H9 (cell line): ENCODE data around the gene SRPK3. TPM values are rescaled to one million over a fixed set of nuclear protein-coding genes. Genes with fewer than 3 reads are reported as not detected.

ENCODE experiments used
- DNase-seq: peaks from one replicate; pipeline ENCODE4 v3.0.0-alpha.2; 2017
- H2AFZ ChIP-seq: one replicate; pipeline ENCODE4 v1.6.1; 2013; ENCODE audit warnings: mild to moderate bottlenecking, low read length, control low read depth, moderate library complexity
- H2AK5ac ChIP-seq: 2 replicates; pipeline ENCODE4 v1.6.1; 2013; ENCODE audit warnings: low read length, control low read depth, mixed read lengths; ENCODE audit not compliant: insufficient read length
- H2BK120ac ChIP-seq: one replicate; pipeline ENCODE4 v1.6.1; 2013; ENCODE audit warnings: low read depth, mild to moderate bottlenecking, low read length, control low read depth, inconsistent platforms; ENCODE audit not compliant: poor library complexity, severe bottlenecking
- H2BK12ac ChIP-seq: 2 replicates; pipeline ENCODE4 v1.6.1; 2013; ENCODE audit warnings: low read length, control low read depth, mixed read lengths, low read depth; ENCODE audit not compliant: insufficient read length
- H2BK15ac ChIP-seq: 2 replicates; pipeline ENCODE4 v1.6.1; 2013; ENCODE audit warnings: low read depth, low read length, control low read depth
- H2BK20ac ChIP-seq: one replicate; pipeline ENCODE4 v1.6.1; 2013; ENCODE audit warnings: low read depth, mild to moderate bottlenecking, low read length, control low read depth, inconsistent platforms; ENCODE audit not compliant: poor library complexity, severe bottlenecking
- H2BK5ac ChIP-seq: 2 replicates; pipeline ENCODE4 v1.6.1; 2013; ENCODE audit warnings: low read length, control low read depth, mixed read lengths; ENCODE audit not compliant: insufficient read length
- H3K14ac ChIP-seq: 2 replicates; pipeline ENCODE4 v1.6.1; 2013; ENCODE audit warnings: low read length, control low read depth; ENCODE audit not compliant: insufficient read depth
- H3K18ac ChIP-seq: 2 replicates; pipeline ENCODE4 v1.6.1; 2013; ENCODE audit warnings: low read depth, mild to moderate bottlenecking, mixed read lengths, low read length, control low read depth; ENCODE audit not compliant: insufficient read length
- H3K23ac ChIP-seq: 2 replicates; pipeline ENCODE4 v1.6.1; 2013; ENCODE audit warnings: low read length, control low read depth, mixed read lengths, low read depth; ENCODE audit not compliant: insufficient read length
- H3K23me2 ChIP-seq: 2 replicates; pipeline ENCODE4 v1.6.1; 2013; ENCODE audit warnings: low read depth, mild to moderate bottlenecking, mixed read lengths, low read length, control low read depth; ENCODE audit not compliant: insufficient read length, poor library complexity, severe bottlenecking
- H3K27ac ChIP-seq: 2 replicates; pipeline ENCODE4 v1.5.1; 2013; ENCODE audit warnings: low read length, control low read depth, mixed read lengths, low read depth; ENCODE audit not compliant: insufficient read length
- H3K27me3 ChIP-seq: 2 replicates; pipeline ENCODE4 v1.6.1; 2013; ENCODE audit warnings: low read length, control low read depth, inconsistent platforms; ENCODE audit not compliant: insufficient read depth
- H3K4ac ChIP-seq: 2 replicates; pipeline ENCODE4 v1.6.1; 2013; ENCODE audit warnings: low read depth, mild to moderate bottlenecking, control low read depth, inconsistent platforms, low read length, moderate library complexity
- H3K4me1 ChIP-seq: 2 replicates; pipeline ENCODE4 v1.6.1; 2013; ENCODE audit warnings: low read length, control low read depth, inconsistent platforms; ENCODE audit not compliant: insufficient read depth
- H3K4me2 ChIP-seq: 2 replicates; pipeline ENCODE4 v1.6.1; 2013; ENCODE audit warnings: low read length, control low read depth, mixed read lengths; ENCODE audit not compliant: insufficient read length, insufficient read depth
- H3K56ac ChIP-seq: 2 replicates; pipeline ENCODE4 v1.6.1; 2013; ENCODE audit warnings: low read depth, mild to moderate bottlenecking, mixed read lengths, low read length, control low read depth; ENCODE audit not compliant: insufficient read length
- H3K79me1 ChIP-seq: 2 replicates; pipeline ENCODE4 v1.6.1; 2013; ENCODE audit warnings: low read depth, mild to moderate bottlenecking, moderate library complexity, low read length, control low read depth, inconsistent platforms; ENCODE audit not compliant: insufficient read depth, poor library complexity, severe bottlenecking
- H3K79me2 ChIP-seq: 2 replicates; pipeline ENCODE4 v1.6.1; 2013; ENCODE audit warnings: low read length, control low read depth, inconsistent platforms; ENCODE audit not compliant: insufficient read depth
- H3K9ac ChIP-seq: 2 replicates; pipeline ENCODE4 v1.6.1; 2013; ENCODE audit warnings: low read length, control low read depth, mixed read lengths; ENCODE audit not compliant: insufficient read length; ENCODE audit errors: extremely low read depth
- H3K9me3 ChIP-seq: one replicate; pipeline ENCODE4 v1.6.1; 2013; ENCODE audit warnings: low read depth, low read length, inconsistent platforms; ENCODE audit not compliant: control insufficient read depth
- H3T11ph ChIP-seq: one replicate; pipeline ENCODE4 v1.6.1; 2013; ENCODE audit warnings: mild to moderate bottlenecking, low read length, control low read depth, inconsistent platforms
- H4K20me1 ChIP-seq: one replicate; pipeline ENCODE4 v1.6.1; 2013; ENCODE audit not compliant: control insufficient read depth, insufficient read length, insufficient read depth
- H4K5ac ChIP-seq: 2 replicates; pipeline ENCODE4 v1.6.1; 2013; ENCODE audit warnings: low read depth, mild to moderate bottlenecking, mixed read lengths, low read length, control low read depth; ENCODE audit not compliant: insufficient read length
- H4K8ac ChIP-seq: replicated peaks from 2 replicates; pipeline ENCODE4 v1.6.1; 2013; ENCODE audit warnings: low read length, control low read depth, mixed read lengths, low read depth; ENCODE audit not compliant: insufficient read length
- H4K91ac ChIP-seq: 2 replicates; pipeline ENCODE4 v1.6.1; 2013; ENCODE audit warnings: low read depth, mild to moderate bottlenecking, moderate library complexity, mixed read lengths, low read length, control low read depth; ENCODE audit not compliant: insufficient read length
- H3K27ac Mint-ChIP-seq, 3 experiments: 2 replicates in 2 of 3; 3 replicates in 1 of 3; pipeline ENCODE4 v1.8.0; 2020 to 2021; ENCODE audit warnings: mixed read lengths in 3 of 3, mild to moderate bottlenecking in 1 of 3, moderate library complexity in 1 of 3
- H3K27me3 Mint-ChIP-seq: 2 replicates; pipeline ENCODE4 v1.8.0; 2021; ENCODE audit warnings: low read depth, mild to moderate bottlenecking, moderate library complexity, mixed read lengths
- H3K36me3 Mint-ChIP-seq, 3 experiments: 2 replicates in 2 of 3; 3 replicates in 1 of 3; pipeline ENCODE4 v1.8.0; 2020 to 2021; ENCODE audit warnings: low read depth in 3 of 3, mixed read lengths in 3 of 3; ENCODE audit not compliant: insufficient read depth in 1 of 3
- H3K4me1 Mint-ChIP-seq, 2 experiments: 2 replicates each; pipeline ENCODE4 v1.8.0; 2020; ENCODE audit warnings: mixed read lengths in 2 of 2
- H3K4me3 Mint-ChIP-seq, 2 experiments: 2 replicates in 1 of 2; 3 replicates in 1 of 2; pipeline ENCODE4 v1.8.0; 2020 to 2021; ENCODE audit warnings: mild to moderate bottlenecking in 2 of 2, mixed read lengths in 2 of 2, moderate library complexity in 1 of 2
- H3K9me3 Mint-ChIP-seq, 2 experiments: 2 replicates in 1 of 2; 3 replicates in 1 of 2; pipeline ENCODE4 v1.8.0; 2020; ENCODE audit warnings: mild to moderate bottlenecking in 2 of 2, mixed read lengths in 2 of 2, moderate library complexity in 1 of 2
- WGBS: extraction: QIAGEN DNeasy Blood & Tissue Kit; methylation state at CpG from one replicate; pipeline ENCODE4 v1.1.7; 2013; ENCODE audit warnings: missing lambda C conversion rate, low lambda C conversion rate, mixed read lengths; ENCODE audit not compliant: insufficient read length; ENCODE audit errors: extremely low coverage; 5-methylcytosine and 5-hydroxymethylcytosine counted together
- total RNA-seq: library from RNA; stranded (reverse); gene quantifications from 2 replicates; pipeline ENCODE4 v1.2.1, GENCODE V29; 2021
- TF ChIP-seq, protein P1 (sequence below): fragments of 200-600 bp; sonication (generic); conservative IDR thresholded peaks from 3 replicates; pipeline ENCODE4 v1.8.0; 2021; ENCODE audit warnings: antibody characterized with exemption, mild to moderate bottlenecking

SRPK3 gene
- total RNA-seq, 1 experiment from 2014 or later: not detected

DNA sequence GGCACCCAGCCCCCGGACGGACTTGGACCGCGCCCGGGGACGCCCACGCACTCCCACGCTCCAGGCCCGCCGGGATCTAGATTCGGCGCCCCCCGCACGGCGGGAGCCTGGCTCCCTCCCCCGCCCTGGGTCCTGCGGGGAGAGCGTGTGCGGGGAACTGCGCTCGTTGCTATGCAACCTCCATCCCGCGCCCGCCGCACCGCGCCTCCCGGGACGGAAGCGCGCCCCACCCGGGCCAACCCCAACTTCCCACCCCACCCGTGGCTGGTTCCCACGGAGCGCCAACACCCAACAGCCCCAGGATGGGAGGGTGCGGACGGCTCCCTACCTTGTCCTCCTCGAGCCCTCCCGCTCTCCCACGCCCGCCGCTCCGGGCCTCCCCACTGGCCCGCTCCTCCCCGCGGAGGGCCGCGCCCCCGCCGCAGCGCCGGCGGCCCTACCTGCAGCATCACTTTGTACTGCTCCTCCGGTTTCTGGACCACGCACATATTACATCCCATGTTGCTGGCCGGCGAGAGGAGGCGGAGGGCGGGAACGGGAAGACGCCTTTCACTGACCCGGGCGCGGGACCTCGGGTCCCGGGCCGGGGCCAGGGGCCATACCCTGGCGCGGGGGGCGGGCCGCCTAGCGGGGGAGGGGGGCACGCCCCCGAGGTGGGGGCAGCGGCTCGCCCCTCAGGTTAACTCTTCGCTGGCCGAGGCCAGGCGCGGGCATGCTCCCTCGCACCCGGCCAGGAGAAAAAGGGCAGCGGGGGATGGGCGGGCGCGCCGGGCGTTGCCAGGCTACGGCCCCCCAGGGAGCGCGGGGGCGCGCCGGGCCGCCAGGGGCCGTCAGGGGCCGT, 49.2 kb downstream of the SRPK3 start, which contains the start of gene PDZD4:
PDZD4 (minus strand) TSS at position 746 of the 841 bp plus-strand sequence; CDS start at position 500, 246 bp downstream.
- peak within 1 kb of the TSS; percentile 80 to 89 for H3K4me3 Mint-ChIP-seq

More for the DNA sequence above, 49.2 kb downstream of the SRPK3 start, which contains the start of gene PDZD4:
- H2BK12ac ChIP-seq: no peak within 1 kb of the TSS
- no peak within 1 kb of the TSS for H3K18ac ChIP-seq
- no peak within 1 kb of the TSS for H4K91ac ChIP-seq
- WGBS: no CpG with 5 or more reads among the region's 97 CpGs
- H3T11ph ChIP-seq: no peak within 1 kb of the TSS
- no peak for DNase-seq
- H2AFZ ChIP-seq: no peak within 1 kb of the TSS
- Mint-ChIP-seq H3K27ac (peak within 1 kb of the TSS in 1 of 3 experiments; percentile 82; a peak in 2 of 7 replicates), H3K9me3 (peaks cover 57 to 71% of the 10 kb centered on the region in 2 experiments), H3K36me3 (peaks cover 11 to 28% (median 17%) of the 10 kb centered on the region in 3 experiments), H3K27me3 (peaks cover 6% of the 10 kb centered on the region), H3K4me1 (peaks cover 23 to 36% of the 10 kb centered on the region in 2 experiments)
- no peak within 1 kb of the TSS for H2BK120ac ChIP-seq
- H3K14ac ChIP-seq: no peak within 1 kb of the TSS
- no peak within 1 kb of the TSS for H4K5ac ChIP-seq
- H2BK5ac ChIP-seq: no peak within 1 kb of the TSS
- H3K27ac ChIP-seq: no peak within 1 kb of the TSS
- no peak within 1 kb of the TSS for H4K8ac ChIP-seq
- TF ChIP-seq, protein P1, sequence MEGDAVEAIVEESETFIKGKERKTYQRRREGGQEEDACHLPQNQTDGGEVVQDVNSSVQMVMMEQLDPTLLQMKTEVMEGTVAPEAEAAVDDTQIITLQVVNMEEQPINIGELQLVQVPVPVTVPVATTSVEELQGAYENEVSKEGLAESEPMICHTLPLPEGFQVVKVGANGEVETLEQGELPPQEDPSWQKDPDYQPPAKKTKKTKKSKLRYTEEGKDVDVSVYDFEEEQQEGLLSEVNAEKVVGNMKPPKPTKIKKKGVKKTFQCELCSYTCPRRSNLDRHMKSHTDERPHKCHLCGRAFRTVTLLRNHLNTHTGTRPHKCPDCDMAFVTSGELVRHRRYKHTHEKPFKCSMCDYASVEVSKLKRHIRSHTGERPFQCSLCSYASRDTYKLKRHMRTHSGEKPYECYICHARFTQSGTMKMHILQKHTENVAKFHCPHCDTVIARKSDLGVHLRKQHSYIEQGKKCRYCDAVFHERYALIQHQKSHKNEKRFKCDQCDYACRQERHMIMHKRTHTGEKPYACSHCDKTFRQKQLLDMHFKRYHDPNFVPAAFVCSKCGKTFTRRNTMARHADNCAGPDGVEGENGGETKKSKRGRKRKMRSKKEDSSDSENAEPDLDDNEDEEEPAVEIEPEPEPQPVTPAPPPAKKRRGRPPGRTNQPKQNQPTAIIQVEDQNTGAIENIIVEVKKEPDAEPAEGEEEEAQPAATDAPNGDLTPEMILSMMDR: no peak
- H2AK5ac ChIP-seq: no peak within 1 kb of the TSS
- peaks cover 3% of the 10 kb centered on the region; the same call in 1 of the 2 replicates for H3K4me1 ChIP-seq
- H3K79me1 ChIP-seq: no peaks in the 10 kb centered on the region
- H3K4me2 ChIP-seq: peak within 1 kb of the TSS; percentile 66
- no peak within 1 kb of the TSS for H3K56ac ChIP-seq
- H3K9ac ChIP-seq: peak within 1 kb of the TSS; percentile 2
- no peak within 1 kb of the TSS for H3K23ac ChIP-seq
- H2BK20ac ChIP-seq: no peak within 1 kb of the TSS
- peaks cover 10% of the 10 kb centered on the region for H3K9me3 ChIP-seq
- H3K4ac ChIP-seq: no peak within 1 kb of the TSS
- no peak within 1 kb of the TSS for H2BK15ac ChIP-seq
- no peaks in the 10 kb centered on the region for H4K20me1 ChIP-seq
- H3K27me3 ChIP-seq: no peaks in the 10 kb centered on the region
- peaks cover 5% of the 10 kb centered on the region for H3K23me2 ChIP-seq
- H3K79me2 ChIP-seq: peaks cover 25% of the 10 kb centered on the region; the same call in 1 of the 2 replicates
